Liver (tissue), 3 donors: ENCODE measurements around the gene NTNG2.

Experiments
- ATF3 ChIP-seq: IDR thresholded peaks from 2 replicates; pipeline ENCODE4 v1.6.1; 2016; ENCODE audit warnings: antibody characterized with exemption
- CTCF ChIP-seq: fragments of 150-350 bp; IDR thresholded peaks from 2 replicates; pipeline ENCODE4 v1.5.1; 2017; ENCODE audit warnings: improper control_type of control experiment, low read depth, low read length; ENCODE audit not compliant: missing input control
- EGR1 ChIP-seq, 2 donors: IDR thresholded peaks; 2 replicates each; pipeline ENCODE4 v1.6.1; 2016 to 2018; ENCODE audit warnings: antibody characterized with exemption in 2 of 2, low read depth in 2 of 2
- FOXA1 ChIP-seq: IDR thresholded peaks from 2 replicates; pipeline ENCODE4 v1.6.1; 2016; ENCODE audit warnings: antibody characterized with exemption
- JUND ChIP-seq, 2 donors: IDR thresholded peaks; 2 replicates each; pipeline ENCODE4 v1.6.1; 2016; ENCODE audit warnings: antibody characterized with exemption in 2 of 2
- MAX ChIP-seq: IDR thresholded peaks from 2 replicates; pipeline ENCODE4 v1.6.1; 2016; ENCODE audit warnings: antibody characterized with exemption
- NR2F2 ChIP-seq: IDR thresholded peaks from 2 replicates; pipeline ENCODE4 v1.6.1; 2016; ENCODE audit warnings: antibody characterized with exemption
- RAD21 ChIP-seq, 2 donors: IDR thresholded peaks; 2 replicates each; pipeline ENCODE4 v1.6.1; 2016; ENCODE audit warnings: antibody characterized with exemption in 2 of 2, mild to moderate bottlenecking in 2 of 2
- REST ChIP-seq: IDR thresholded peaks from 2 replicates; pipeline ENCODE4 v1.6.1; 2016; ENCODE audit warnings: antibody characterized with exemption, mild to moderate bottlenecking
- SP1 ChIP-seq: IDR thresholded peaks from 2 replicates; pipeline ENCODE4 v1.6.1; 2018; ENCODE audit warnings: antibody characterized with exemption, mild to moderate bottlenecking
- TAF1 ChIP-seq: conservative IDR thresholded peaks from 2 replicates; pipeline ENCODE4 v1.6.1; 2016; ENCODE audit warnings: antibody characterized with exemption, mild to moderate bottlenecking
- YY1 ChIP-seq: IDR thresholded peaks from 2 replicates; pipeline ENCODE4 v1.6.1; 2016; ENCODE audit warnings: antibody characterized with exemption, mild to moderate bottlenecking
- TF ChIP-seq, protein P1 (sequence below): IDR thresholded peaks from 2 replicates; pipeline ENCODE4 v1.6.1; 2016; ENCODE audit warnings: antibody characterized with exemption
- donor health status: healthy.
- donor health status: healthy.

GRCh38 chr9:132288966-132289365, 127.1 kb downstream of the NTNG2 start:
- TF ChIP-seq CTCF (no peak), REST (no peak), TAF1 (no peak), SP1 (no peak), MAX (no peak), FOXA1 (no peak), ATF3 (no peak), EGR1 (IDR thresholded peaks at IDR 0.05; ENCODE audit: low read depth in 2 of 2) (no peak), YY1 (no peak), RAD21 (IDR thresholded peaks at IDR 0.05) (no peak), NR2F2 (no peak), JUND (IDR thresholded peaks at IDR 0.05) (no peak)
- TF ChIP-seq, protein P1, sequence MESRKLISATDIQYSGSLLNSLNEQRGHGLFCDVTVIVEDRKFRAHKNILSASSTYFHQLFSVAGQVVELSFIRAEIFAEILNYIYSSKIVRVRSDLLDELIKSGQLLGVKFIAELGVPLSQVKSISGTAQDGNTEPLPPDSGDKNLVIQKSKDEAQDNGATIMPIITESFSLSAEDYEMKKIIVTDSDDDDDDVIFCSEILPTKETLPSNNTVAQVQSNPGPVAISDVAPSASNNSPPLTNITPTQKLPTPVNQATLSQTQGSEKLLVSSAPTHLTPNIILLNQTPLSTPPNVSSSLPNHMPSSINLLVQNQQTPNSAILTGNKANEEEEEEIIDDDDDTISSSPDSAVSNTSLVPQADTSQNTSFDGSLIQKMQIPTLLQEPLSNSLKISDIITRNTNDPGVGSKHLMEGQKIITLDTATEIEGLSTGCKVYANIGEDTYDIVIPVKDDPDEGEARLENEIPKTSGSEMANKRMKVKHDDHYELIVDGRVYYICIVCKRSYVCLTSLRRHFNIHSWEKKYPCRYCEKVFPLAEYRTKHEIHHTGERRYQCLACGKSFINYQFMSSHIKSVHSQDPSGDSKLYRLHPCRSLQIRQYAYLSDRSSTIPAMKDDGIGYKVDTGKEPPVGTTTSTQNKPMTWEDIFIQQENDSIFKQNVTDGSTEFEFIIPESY: no peak
